NCI-H146 (cell line): ENCODE data around the gene RRAGC.

Experiments
- DNase-seq: peaks from one replicate; lab custom pipeline; 2025; lab: John Stamatoyannopoulos, UW

The RRAGC gene, protein sequence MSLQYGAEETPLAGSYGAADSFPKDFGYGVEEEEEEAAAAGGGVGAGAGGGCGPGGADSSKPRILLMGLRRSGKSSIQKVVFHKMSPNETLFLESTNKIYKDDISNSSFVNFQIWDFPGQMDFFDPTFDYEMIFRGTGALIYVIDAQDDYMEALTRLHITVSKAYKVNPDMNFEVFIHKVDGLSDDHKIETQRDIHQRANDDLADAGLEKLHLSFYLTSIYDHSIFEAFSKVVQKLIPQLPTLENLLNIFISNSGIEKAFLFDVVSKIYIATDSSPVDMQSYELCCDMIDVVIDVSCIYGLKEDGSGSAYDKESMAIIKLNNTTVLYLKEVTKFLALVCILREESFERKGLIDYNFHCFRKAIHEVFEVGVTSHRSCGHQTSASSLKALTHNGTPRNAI

DNA sequence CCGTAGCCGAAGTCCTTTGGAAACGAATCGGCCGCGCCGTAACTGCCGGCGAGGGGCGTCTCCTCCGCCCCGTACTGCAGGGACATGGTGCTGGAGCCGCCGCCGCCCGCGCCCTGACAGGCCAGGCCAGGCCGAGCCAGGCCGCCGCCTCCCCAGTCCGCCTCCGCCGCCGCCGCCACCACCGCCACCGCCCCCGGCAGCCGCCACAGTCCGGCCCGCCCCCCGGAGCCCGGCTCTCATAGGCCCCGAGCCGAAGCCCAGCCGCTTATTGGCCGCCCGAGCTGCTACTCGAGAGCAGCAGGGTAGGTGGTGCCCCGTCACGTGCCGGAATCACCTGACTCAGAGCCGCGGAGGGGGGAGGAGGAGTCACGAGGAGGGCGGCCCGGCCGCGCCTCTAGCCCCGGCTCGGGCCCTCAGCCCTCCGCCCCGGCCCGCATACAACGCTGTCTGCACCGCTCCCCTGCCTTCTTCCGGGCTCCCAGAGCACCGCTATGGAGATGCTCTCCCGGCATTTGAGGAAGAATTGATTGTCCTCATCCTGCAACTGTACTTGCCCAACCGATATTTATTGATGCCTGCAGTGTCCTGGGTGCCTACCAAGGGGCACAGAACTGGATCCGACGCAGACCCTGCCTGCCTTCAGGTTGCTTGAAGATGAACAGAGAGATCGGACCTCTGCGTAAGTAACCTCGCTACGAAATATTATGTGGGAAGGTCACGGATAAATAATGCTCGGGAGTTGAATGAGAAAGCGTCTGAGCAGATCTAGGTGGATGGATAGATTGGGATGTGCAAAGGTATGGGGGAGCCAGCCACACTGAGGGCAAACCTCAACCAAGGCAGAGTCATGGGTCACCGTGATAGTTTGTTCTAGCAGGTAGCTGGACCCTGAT, at the start of gene RRAGC:
TSS of gene RRAGC (minus strand) at position 212 of the 893 bp plus-strand sequence. CDS start at position 86, 126 bp downstream.
- peak; percentile 95 for DNase-seq

DNA sequence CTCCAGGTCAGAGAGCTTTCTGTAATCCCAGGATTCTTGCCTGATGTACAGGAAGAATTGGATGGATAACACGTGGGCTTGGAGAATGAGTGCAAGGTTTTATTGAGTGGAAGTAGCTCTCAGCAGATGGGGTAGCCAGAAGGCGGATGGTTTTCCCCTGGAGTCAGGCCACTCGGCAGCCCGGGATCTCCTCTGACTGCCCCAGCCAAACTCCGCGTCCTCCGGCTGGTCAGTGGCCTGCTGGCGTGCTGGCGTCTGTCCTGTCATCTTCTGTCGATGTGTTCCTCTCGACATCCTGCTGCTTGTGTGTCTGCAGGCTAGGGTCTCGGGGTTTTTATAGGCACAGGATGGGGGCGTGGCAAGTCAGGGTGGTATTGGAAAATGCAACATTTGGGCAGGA, 49.2 kb upstream of the RRAGC start:
- DNase-seq, result no peak

DNA sequence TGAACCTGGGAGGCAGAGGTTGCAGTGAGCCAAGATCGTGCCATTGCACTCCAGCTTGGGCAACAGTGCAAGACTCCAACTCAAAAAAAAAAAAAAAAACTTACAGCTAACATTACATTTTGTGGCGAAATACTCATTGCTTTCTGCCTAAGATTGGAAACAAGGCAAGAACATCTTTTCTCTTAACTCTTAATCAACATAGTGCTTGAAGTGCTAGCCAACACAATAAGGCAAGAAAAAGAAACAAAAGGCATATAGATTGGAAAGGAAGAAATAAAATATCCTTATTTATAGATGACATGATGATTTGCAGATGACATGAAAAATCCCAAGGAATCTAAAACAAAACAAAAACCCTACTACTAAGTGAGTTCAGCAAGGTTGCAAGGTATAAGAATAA, 46.4 kb upstream of the RRAGC start:
- no peak for DNase-seq

DNA sequence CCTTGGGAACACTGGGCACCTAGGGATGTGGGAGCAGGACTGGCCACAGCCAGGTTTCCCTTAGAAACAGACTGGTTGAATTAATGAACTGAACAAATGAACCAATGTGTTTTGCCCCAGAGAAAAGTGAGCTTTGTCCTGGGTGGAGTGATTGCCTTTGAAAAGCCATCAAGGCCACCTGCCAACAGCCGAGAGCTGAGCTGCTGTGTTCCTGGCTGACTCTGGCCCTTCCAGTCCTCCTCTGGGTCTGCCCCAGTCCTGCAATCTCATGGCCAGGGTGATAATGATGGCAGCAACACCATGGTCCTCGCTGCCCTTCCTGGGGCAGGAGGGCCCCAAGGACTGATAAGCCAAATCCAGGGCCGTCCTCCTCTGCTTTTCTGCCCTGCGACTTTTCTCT, 40.0 kb upstream of the RRAGC start:
- DNase-seq, result no peak

DNA sequence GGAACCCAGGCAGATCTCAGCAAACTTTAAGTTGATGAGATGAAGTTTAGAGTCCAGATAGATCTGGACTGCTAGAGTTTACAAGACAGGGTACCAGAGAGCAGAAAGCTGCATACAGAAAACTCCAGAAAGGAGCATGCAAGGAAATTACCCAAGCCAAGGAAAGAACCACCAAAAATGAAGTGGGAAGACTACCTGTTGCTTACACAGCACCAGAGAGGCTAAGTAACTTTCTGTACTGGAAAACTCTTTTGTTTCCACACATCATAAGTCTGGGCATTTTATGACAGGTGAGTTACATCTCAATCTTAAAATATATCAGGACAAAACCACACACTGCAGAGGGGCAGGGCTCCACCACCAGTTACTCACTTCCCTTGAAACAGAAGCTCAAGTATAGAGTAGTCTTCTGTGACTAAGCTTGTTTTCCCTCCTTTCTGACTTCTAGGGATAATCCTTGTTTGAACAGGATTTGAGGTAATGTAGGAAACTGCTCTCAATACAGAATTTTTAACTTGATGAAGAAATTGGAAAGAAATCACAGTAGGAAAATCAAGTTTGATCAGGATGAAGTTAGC, 39.2 kb upstream of the RRAGC start:
- no peak for DNase-seq

DNA sequence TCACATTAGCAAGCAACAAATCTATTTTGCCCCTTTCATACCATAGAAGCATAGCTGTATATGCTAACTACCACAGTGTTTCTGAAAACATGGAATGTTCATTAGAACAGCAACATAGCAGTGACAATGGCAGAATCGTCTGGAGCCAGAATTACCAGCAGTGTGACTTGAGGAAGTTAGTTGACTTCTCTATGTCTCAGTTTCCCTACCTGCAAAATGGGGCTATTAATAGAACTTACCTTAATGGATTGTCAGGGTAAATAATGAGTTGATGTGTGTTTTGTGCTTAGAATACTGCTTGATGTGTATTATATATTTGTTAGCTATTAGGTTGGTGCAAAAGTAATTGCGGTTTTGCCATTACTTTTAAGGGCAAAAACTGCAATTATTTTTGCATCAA, 36.6 kb upstream of the RRAGC start:
- DNase-seq, result no peak

DNA sequence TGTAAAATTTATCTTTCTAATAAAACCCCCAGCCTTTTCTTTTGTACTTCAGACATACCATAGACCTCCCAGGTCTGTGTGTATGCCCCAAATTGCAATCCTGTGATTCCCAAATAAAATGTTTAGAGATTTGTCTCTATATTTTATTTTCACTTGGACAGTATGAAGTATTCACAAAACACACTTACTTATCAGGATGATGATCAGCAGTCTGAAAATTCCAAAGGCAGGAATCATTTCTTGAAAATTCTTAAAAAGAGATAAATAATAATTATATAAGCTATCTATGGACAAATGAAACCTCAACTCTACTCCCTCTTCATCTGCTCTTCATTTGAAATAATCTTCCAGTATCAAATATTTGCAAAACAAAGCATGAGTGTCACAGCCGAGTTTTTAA, 33.4 kb upstream of the RRAGC start:
- DNase-seq, result no peak

DNA sequence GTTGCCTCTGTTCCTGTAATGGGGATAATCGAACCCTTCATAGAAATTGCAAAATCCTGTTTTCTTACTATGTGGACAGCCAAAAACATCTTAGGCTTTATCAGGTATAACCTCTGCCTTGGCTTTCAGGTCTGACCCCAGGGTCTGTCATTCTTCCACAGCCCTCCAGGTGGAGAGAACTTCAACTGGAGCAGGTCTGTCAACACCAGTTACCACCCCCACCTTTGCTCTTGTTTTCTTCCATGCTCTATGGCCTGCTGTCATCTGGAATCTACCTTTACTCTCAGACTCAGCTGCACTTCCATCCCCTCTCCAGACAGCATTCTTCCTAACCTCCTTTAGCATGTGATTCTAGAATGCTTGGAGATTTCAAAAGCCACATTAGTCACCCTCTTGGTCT, 32.2 kb upstream of the RRAGC start:
- peak; percentile 5 for DNase-seq

DNA sequence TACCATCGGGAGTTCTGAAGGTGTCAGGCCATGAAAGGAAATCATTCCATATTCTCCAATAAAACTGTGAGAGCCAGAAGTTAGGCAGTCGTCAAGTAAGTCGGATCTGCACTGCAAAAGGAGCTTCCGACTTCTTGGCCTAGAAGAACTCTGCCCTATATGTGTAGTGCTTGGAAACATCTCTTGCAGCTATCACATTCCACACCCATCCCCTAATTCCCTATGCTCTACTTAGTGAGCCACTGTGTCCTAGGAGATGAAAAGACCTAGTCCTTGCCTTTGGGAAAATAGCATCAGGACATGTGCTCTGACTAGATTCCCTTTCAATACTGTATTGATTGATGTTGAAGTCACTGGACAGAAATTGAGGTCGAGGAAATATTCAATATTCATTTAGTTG, 30.0 kb upstream of the RRAGC start:
- DNase-seq, result no peak

DNA sequence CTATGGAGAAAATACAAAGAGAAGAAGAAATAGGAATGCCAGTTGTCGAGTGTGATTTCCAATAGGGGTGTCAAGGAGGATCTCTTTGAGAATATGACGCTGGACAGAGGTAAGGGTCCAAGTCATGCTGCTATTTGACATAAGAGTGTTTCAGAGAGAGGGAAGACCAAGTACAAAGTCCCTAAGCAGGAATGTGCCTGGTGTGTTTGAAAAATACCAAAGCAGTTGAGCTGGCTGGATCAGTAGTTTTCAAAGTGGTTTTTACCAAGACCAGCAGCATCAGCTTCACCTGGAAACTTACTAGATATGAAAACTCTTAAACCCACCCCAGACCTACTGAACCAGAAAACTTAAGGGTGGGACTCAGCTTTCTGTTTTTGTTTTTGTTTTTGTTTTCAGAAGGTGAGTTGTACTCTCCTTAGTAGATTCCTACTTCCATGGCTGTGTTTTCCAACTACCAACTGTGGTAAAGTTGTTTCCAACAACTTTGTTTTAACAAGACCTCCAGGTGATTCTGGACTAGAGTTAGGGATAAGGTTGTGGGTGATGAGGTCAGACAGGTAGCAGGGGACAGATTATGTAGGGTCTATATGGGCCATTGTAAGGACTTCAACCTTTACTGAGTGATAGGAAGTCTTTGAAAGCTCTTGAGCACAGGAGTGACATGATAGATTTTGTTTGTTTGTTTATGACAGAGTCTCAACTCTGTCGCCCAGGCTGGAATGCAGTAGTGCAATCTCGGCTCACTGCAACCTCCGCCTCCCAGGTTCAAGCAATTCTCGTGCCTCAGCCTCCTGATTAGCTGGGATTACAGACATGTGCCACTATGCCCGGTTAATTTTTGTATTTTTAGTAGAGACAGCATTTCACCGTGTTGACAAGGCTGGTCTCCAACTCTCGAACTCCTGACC, 29.1 kb upstream of the RRAGC start:
- DNase-seq, result no peak

DNA sequence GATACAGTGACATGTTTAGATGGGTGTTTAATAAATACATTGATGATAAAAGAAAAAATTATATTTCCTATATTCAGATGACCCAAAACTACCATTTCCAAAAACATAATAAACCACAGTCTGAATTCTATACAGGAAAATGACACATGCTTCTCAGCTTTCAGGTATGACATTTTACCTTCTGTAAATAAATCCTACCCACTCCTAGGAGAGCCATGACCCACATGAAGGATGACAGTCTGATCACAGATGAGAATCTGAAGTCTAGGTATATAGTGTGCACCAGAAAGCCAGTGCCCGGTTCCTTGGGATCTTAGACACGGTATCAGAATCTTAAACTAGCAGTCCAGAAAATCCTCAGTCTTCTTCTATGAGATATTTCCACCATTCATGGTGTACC, 25.5 kb upstream of the RRAGC start:
- DNase-seq, result no peak

DNA sequence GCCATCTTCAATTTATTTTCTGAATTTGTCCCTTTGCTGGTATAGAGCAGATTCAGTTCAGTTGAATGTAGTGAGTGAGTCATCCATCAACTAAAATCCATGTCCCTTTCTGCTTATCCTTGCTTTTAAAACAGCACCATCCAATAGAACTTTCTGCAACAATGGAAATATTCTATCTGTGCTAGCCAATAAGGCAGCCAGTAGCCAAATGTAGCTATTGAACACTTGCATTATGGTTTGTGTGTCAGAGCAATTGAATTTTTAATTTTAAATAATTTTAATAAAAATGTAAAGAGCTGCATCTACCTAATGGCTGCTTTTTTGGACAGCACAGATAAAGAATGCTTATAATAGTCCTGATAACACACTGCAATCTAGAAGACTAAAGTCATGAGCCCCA, 21.9 kb upstream of the RRAGC start, which contains the start of gene GJA9:
TSS of gene GJA9 (minus strand) at position 101 of the 400 bp plus-strand sequence. CDS start 5,489 bp downstream, outside the sequence.
- DNase-seq, result no peak

DNA sequence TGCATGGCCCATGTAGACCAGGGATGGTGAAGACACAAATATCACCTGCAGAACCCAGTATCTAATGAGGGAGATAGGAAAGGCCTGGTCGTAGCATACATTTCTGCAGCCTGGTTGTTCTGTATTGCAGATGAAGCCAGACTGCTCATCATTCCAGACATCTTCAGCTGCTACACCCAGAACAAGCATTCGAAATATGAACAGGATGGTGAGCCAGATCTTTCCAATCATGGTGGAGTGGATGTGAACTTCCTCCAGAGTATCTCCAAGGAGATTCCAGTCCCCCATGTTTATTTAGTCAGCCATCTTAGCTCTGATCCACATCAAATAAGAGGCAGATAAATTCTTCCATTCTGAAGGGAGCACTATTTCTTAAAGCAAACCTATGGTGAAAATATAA, 16.2 kb upstream of the RRAGC start:
- DNase-seq, result no peak

DNA sequence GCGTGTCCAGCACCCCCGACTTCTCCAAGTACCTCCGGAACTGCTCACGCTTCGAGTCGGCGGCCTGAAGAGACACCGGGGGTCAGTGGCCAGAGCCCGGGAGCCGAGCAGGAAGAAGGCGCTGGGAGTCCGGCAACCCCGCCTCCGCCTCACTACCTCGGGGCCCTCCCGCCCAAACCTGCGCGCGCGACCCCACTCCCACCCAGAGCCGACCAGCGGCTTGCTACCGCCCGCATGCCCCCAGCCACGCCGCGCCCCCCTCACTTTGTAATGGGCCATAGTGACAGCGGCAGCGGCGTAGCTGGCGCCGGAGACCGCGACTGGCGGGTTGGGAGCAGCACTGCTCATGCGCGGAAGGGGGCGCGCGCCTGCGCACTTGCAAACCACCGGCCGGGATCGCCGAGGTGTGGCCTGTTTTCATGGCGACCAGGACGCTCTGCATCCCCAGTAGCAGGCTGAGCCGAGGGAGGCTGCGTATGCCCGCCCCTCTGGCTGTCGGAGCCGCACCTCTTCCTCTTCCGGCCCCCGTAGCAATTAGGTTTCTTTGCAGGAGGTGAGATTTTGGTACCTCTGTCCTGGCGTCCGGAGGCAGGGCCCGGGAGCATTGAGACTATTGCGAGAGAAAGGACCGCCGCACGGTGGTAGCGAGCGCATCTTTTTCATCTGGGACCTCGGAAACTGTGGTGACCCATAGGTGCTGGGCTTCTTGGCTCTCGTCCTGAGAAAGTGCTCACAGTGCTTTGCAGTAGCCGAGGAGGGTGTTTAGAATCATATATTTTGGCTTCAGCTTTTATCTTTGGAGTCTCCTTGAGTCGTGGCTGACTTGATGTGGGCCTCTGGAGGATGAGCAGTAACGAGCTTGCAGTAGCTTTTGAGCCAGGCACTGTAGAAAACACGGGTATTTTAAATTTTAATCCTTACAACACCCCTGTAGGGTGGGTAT, 13.7 kb upstream of the RRAGC start, which contains the start of gene MYCBP:
TSS of gene MYCBP (minus strand) at position 322 of the 943 bp plus-strand sequence. CDS start at position 279, 43 bp downstream.
- DNase-seq, result peak; percentile 89

DNA sequence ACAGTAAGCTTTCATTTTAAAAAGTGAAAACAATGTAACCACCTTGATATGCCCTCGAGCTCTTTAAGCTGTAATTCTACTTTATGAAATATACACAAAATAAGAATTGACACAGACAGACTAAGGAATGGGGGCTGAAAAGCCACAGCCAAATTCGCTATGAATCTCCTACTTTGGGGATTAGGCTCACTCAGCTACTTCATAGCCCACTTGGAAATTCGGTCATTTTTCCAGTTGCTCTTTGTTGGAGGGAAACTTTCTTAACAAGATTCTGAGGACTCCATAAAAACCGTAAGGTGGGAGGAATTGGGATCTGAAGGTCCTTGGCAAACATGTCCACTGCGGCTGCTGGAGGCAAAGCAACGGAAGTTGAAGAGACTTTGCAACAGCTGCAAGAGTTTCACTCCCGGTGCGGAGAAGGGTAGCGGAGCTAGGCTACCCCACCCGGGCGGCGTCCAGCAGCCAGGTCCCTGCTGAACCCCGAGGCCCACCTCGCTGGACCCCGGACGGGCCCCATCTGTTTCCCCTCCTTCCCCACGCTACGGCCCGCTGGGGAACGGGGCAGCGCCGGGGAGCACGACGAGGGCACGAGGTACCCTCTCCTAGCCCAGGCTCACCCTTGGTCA, 12.9 kb upstream of the RRAGC start:
- no peak for DNase-seq

DNA sequence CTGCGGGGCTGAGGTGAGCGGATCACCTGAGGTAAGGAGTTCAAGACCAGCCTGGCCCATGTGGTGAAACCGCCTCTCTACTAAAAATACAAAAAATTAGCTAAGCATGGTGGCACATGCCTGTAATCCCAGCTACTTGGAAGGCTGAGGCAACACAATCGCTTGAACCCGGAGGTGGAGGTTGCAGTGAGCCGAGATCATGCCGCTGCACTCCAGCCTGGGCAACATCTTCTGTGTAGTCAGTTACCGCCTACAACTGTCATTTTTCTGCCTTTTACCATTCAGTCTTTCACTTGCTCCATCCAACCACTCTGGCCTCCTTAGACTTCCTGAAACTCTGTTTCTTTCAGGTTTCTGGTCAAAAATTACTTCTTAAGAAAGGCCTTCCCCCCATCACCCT, 11.4 kb upstream of the RRAGC start:
- no peak for DNase-seq

DNA sequence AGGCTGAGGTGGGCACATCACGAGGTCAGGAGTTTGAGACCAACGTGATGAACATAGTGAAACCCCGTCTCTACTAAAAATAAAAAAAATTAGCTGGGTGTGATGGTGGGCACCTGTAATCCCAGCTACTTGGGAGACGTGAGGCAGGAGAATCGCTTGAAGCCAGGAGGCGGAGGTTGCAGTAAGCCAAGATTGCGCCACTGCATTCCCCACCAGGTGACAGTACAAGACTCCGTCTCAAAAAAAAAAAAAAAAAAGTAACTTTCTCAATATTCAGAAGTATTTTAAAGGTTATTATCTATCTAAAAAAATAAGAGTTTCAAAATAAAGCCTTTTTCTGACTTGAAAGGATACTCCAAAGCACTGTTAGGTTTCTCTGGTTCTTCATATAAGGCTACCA, 7.6 kb upstream of the RRAGC start:
- no peak for DNase-seq

DNA sequence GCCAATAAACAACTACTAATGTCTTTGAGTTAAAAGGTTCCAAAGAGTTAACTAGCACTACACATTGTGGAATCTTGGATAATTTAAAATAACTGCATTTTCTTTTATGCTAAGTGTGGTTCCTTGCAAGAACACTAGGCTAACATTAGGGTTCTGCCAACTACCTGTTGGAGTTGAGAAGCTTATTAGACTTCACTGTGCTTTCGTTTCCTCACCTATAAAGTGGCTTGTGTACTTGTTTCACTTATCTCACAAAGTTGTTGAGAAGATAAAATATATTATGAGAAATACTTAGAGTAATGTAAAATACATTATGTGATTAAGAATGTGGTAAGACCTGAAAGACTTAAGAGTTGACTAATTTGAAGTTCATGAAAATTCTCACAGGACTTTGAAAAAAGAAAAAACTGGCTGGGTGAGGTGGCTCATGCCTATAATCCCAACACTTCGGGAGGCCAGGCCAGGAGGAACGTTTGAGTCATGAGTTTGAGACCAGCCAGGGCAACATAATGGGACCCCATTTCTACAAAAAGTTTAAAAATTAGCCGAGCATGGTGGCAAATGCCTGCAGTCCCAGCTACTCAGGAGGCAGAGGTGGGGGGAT, 5.6 kb upstream of the RRAGC start:
- no peak for DNase-seq

DNA sequence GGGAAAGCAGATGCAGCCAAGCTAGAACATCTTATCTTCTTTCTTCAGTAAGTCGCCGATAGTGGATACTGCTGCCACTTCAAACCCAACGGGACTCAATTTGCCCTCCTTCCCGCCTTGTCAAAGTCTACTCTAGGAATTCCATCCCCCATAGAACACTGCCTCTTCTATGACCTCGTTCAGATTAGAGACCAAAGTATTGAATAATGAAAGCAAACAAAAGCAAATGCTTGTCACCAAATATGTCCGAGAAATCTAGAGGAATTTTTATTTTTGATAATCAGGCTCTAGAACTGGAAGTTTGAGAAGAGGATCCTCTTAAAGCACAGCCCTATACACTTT, 853 bp upstream of the RRAGC start:
- DNase-seq, result no peak
